NCI-H1694 (cell line): Measurements from ENCODE around the gene CCDC38.

Experiments used
- DNase-seq: peaks from one replicate; lab custom pipeline; 2025; lab: John Stamatoyannopoulos, UW

The CCDC38 gene

GRCh38 chr12:95836630-95837239, 105.7 kb downstream of the CCDC38 start:
- no peak for DNase-seq

GRCh38 chr12:95836185-95836609, 106.2 kb downstream of the CCDC38 start:
- no peak for DNase-seq

- DNase-seq: no peak
Measured at GRCh38 chr12:95834572-95834971, 107.8 kb downstream of the CCDC38 start.

GRCh38 chr12:95830335-95831089, 111.9 kb downstream of the CCDC38 start:
- DNase-seq: no peak

GRCh38 chr12:95829395-95829794, 113.0 kb downstream of the CCDC38 start:
- DNase-seq: no peak

- DNase-seq: peak; percentile 80
Measured at GRCh38 chr12:95820096-95820703, 122.2 kb downstream of the CCDC38 start.
